H1 (cell line): Measurements from ENCODE around the gene JOSD1. TPM values are rescaled to one million over a fixed set of nuclear protein-coding genes. Genes with fewer than 3 reads are reported as not detected.

Source experiments
- CTCF ChIA-PET: fragments of 300-600 bp; sonication (Branson Sonifier 250); formaldehyde crosslinking; loops from one replicate; lab custom pipeline; 2021; ENCODE audit not compliant: partially characterized antibody; lab: Charles Lee
- POLR2A ChIA-PET: fragments of 300-600 bp; sonication (Branson Sonifier 250); formaldehyde crosslinking; loops from one replicate; lab custom pipeline; 2021; ENCODE audit warnings: inconsistent platforms; ENCODE audit not compliant: partially characterized antibody; lab: Charles Lee
- DNase-seq, 2 experiments: peaks; one replicate each; pipeline versions ENCODE4 v3.0.0 to v3.0.0-alpha.2; 2010 to 2022; ENCODE audit warnings: low spot score in 2 of 2, low read depth in 1 of 2, mixed read lengths in 1 of 2
- FAIRE-seq: peaks from 2 replicates; lab custom pipeline; 2011; peaks lifted over from hg19 to GRCh38; lab: Jason Lieb, UNC
- H2AFZ ChIP-seq: 2 replicates; pipeline ENCODE4 v1.8.1; 2012; ENCODE audit warnings: low read length, inconsistent platforms
- H2AK5ac ChIP-seq: 2 replicates; pipeline ENCODE4 v1.6.1; 2013; ENCODE audit warnings: low read depth, low read length
- H2BK120ac ChIP-seq: replicated peaks from 2 replicates; pipeline ENCODE3; 2013; ENCODE audit warnings: low read depth, low read length, inconsistent platforms
- H2BK12ac ChIP-seq: 2 replicates; pipeline ENCODE4 v1.6.1; 2013; ENCODE audit warnings: low read depth, low read length
- H2BK15ac ChIP-seq: 2 replicates; pipeline ENCODE4 v1.6.1; 2013; ENCODE audit warnings: low read length
- H2BK20ac ChIP-seq: 2 replicates; pipeline ENCODE4 v1.6.1; 2013; ENCODE audit warnings: low read length
- H2BK5ac ChIP-seq: 2 replicates; pipeline ENCODE4 v1.6.1; 2013; ENCODE audit warnings: low read depth, low read length
- H3K14ac ChIP-seq: 2 replicates; pipeline ENCODE4 v1.6.1; 2013; ENCODE audit warnings: inconsistent platforms; ENCODE audit not compliant: insufficient read length
- H3K18ac ChIP-seq: 2 replicates; pipeline ENCODE4 v1.6.1; 2013; ENCODE audit warnings: low read length; ENCODE audit errors: extremely low read depth
- H3K23ac ChIP-seq: 2 replicates; pipeline ENCODE4 v1.6.1; 2013; ENCODE audit warnings: inconsistent platforms; ENCODE audit not compliant: insufficient read length
- H3K23me2 ChIP-seq: 2 replicates; pipeline ENCODE4 v1.6.1; 2013; ENCODE audit warnings: low read depth, low read length
- H3K27ac ChIP-seq: 2 replicates; pipeline ENCODE4 v1.6.1; 2011; ENCODE audit warnings: low read depth, low read length, inconsistent platforms
- H3K27me3 ChIP-seq, 4 experiments: replicated peaks in 1 of 4; 1 replicate in 1 of 4; 2 replicates in 3 of 4; pipeline versions ENCODE4 v1.6.1 to v1.8.1; 2011 to 2013; ENCODE audit warnings: low read length in 3 of 4, mild to moderate bottlenecking in 3 of 4, inconsistent platforms in 2 of 4, mixed read lengths in 2 of 4, moderate library complexity in 1 of 4; ENCODE audit not compliant: control insufficient read depth in 3 of 4, insufficient read depth in 3 of 4; ENCODE audit errors: extremely low read depth in 1 of 4
- H3K36me3 ChIP-seq, 4 experiments: 2 replicates each; pipeline versions ENCODE4 v1.6.1 to v1.8.1; 2011 to 2013; ENCODE audit warnings: mild to moderate bottlenecking in 4 of 4, low read length in 3 of 4, moderate library complexity in 2 of 4, control low read depth in 1 of 4, inconsistent platforms in 1 of 4; ENCODE audit not compliant: insufficient read depth in 4 of 4, control insufficient read depth in 2 of 4
- H3K4ac ChIP-seq: replicated peaks from 2 replicates; pipeline ENCODE3; 2013; ENCODE audit warnings: low read length, low read depth, mixed read lengths, inconsistent platforms; ENCODE audit not compliant: insufficient read length
- H3K4me1 ChIP-seq, 4 experiments: replicated peaks in 1 of 4; 1 replicate in 1 of 4; 2 replicates in 3 of 4; pipeline versions ENCODE4 v1.6.1 to v1.8.1; 2011 to 2013; ENCODE audit warnings: low read length in 3 of 4, inconsistent platforms in 2 of 4, mixed read lengths in 1 of 4; ENCODE audit not compliant: insufficient read depth in 4 of 4, control insufficient read depth in 3 of 4
- H3K4me2 ChIP-seq, 2 experiments: 2 replicates each; pipeline versions ENCODE4 v1.6.1 to v1.8.1; 2011 to 2013; ENCODE audit warnings: low read depth in 2 of 2, low read length in 2 of 2, control low read depth in 1 of 2, inconsistent platforms in 1 of 2, mild to moderate bottlenecking in 1 of 2; ENCODE audit not compliant: insufficient read depth in 1 of 2
- H3K4me3 ChIP-seq, 4 experiments: fragments of 200-600, 300-600 bp in 1 of 4; sonication (generic), shearing (Covaris generic), sonication (Bioruptor Twin) in 1 of 4; 2 replicates each; pipeline versions ENCODE4 v1.5.1 to v1.8.1; 2011 to 2016; ENCODE audit warnings: low read length in 4 of 4, low read depth in 3 of 4, control low read depth in 2 of 4, inconsistent platforms in 2 of 4, mild to moderate bottlenecking in 2 of 4, mixed read lengths in 1 of 4, moderate library complexity in 1 of 4; ENCODE audit not compliant: insufficient read depth in 2 of 4; ENCODE audit errors: extremely low read depth in 1 of 4
- H3K56ac ChIP-seq: replicated peaks from 2 replicates; pipeline ENCODE3; 2013; ENCODE audit warnings: low read depth, mild to moderate bottlenecking, mixed read lengths, low read length, inconsistent platforms; ENCODE audit not compliant: insufficient read length
- H3K79me1 ChIP-seq: 2 replicates; pipeline ENCODE4 v1.6.1; 2013; ENCODE audit warnings: low read depth, low read length, control low read depth
- H3K79me2 ChIP-seq, 2 experiments: 2 replicates each; pipeline versions ENCODE4 v1.6.1 to v1.8.1; 2012 to 2013; ENCODE audit warnings: low read length in 2 of 2, mild to moderate bottlenecking in 2 of 2, inconsistent platforms in 1 of 2; ENCODE audit not compliant: insufficient read depth in 2 of 2, control insufficient read depth in 1 of 2
- H3K9ac ChIP-seq, 4 experiments: replicated peaks in 1 of 4; 1 replicate in 1 of 4; 2 replicates in 3 of 4; pipeline versions ENCODE4 v1.6.1 to v1.8.1; 2011 to 2013; ENCODE audit warnings: low read depth in 3 of 4, low read length in 3 of 4, control low read depth in 2 of 4, mild to moderate bottlenecking in 2 of 4, moderate library complexity in 2 of 4, inconsistent platforms in 1 of 4; ENCODE audit errors: extremely low read depth in 1 of 4
- H3K9me3 ChIP-seq, 2 experiments: 2 replicates each; pipeline versions ENCODE4 v1.6.1 to v1.8.1; 2012 to 2013; ENCODE audit warnings: mild to moderate bottlenecking in 2 of 2, moderate library complexity in 2 of 2, control low read depth in 1 of 2, inconsistent platforms in 1 of 2, low read depth in 1 of 2, low read length in 1 of 2, mixed read lengths in 1 of 2; ENCODE audit not compliant: insufficient read depth in 2 of 2
- H4K20me1 ChIP-seq, 2 experiments: replicated peaks in 1 of 2; 2 replicates each; pipeline versions ENCODE3 to v1.8.1; 2011 to 2013; ENCODE audit warnings: inconsistent platforms in 2 of 2, low read length in 2 of 2, mild to moderate bottlenecking in 1 of 2; ENCODE audit not compliant: insufficient read depth in 2 of 2, control insufficient read depth in 1 of 2
- H4K5ac ChIP-seq: 2 replicates; pipeline ENCODE4 v1.6.1; 2013; ENCODE audit warnings: low read length, low read depth, mixed read lengths, inconsistent platforms; ENCODE audit not compliant: insufficient read length
- H4K8ac ChIP-seq: 2 replicates; pipeline ENCODE4 v1.8.0; 2013; ENCODE audit warnings: mild to moderate bottlenecking, moderate library complexity, low read length, inconsistent platforms; ENCODE audit not compliant: insufficient read depth; ENCODE audit errors: extremely low read depth
- H4K91ac ChIP-seq: replicated peaks from 2 replicates; pipeline ENCODE3; 2013; ENCODE audit warnings: low read length, mixed read lengths, inconsistent platforms; ENCODE audit not compliant: insufficient read length
- GABPA ChIP-seq: IDR thresholded peaks from 2 replicates; pipeline ENCODE4 v1.6.1; 2011; ENCODE audit warnings: mild to moderate bottlenecking, low read length, moderate library complexity, borderline replicate concordance; ENCODE audit not compliant: insufficient read depth
- POLR2A ChIP-seq, 2 experiments: IDR thresholded peaks; 1 replicate in 1 of 2; 2 replicates in 1 of 2; pipeline ENCODE4 v1.6.1; 2011; ENCODE audit warnings: low read depth in 2 of 2, low read length in 2 of 2, mild to moderate bottlenecking in 2 of 2; ENCODE audit errors: control extremely low read depth in 1 of 2
- WGBS, 2 experiments: shearing (Covaris generic) in 1 of 2; methylation state at CpG; one replicate each; pipeline versions ENCODE4 v1.1.6 to v1.1.7; 2013 to 2015; ENCODE audit warnings: low lambda C conversion rate in 2 of 2, mixed read lengths in 2 of 2, inconsistent platforms in 1 of 2, low coverage in 1 of 2, missing lambda C conversion rate in 1 of 2; ENCODE audit not compliant: insufficient replicate concordance in 2 of 2, insufficient coverage in 1 of 2, insufficient read length in 1 of 2; ENCODE audit errors: extremely low coverage in 1 of 2, missing lambda C conversion rate in 1 of 2; 5-methylcytosine and 5-hydroxymethylcytosine counted together
- polyA plus RNA-seq, 7 experiments: library from polyadenylated mRNA; depleted of rRNA in 3 of 7; stranded (reverse) in 5 of 7; unstranded in 2 of 7; fragments of >200 nt in 5 of 7; fragments of 200-250 nt in 2 of 7; gene quantifications; 1 replicate in 5 of 7; 2 replicates in 1 of 7; 4 replicates in 1 of 7; pipeline versions ENCODE4 v1.2.1 to v1.2.3, GENCODE V29; 2011 to 2013; ENCODE audit warnings: missing spikeins in 2 of 7, mixed read lengths in 2 of 7
- total RNA-seq: library from RNA; stranded (reverse); fragmentation: NEBNext Ultra II Directional; extraction: Animal tissue kit (Norgen Biotek cat#: 25700); gene quantifications from 2 replicates; pipeline ENCODE4 v1.2.1, GENCODE V29; 2021

Gene JOSD1
- total and polyA plus RNA-seq, 2 of the 8 experiments (the other 6 are each of a cell fraction or from before 2014, with no cell fraction given): 18.4 to 20.2 TPM

GRCh38 chr22:38735126-38735464 lies 34.4 kb upstream of the JOSD1 start:
- Histone ChIP-seq H3K23me2 (no peaks in the 10 kb centered on the region), H3K9me3 (no peaks in the 10 kb centered on the region), H4K5ac (no peak overlapping the region), H2BK20ac (no peak overlapping the region), H2BK5ac (no peak overlapping the region), H3K27ac (no peak overlapping the region), H3K9ac (no peak overlapping the region), H2AFZ (no peak overlapping the region), H3K4me3 (no peak overlapping the region), H2AK5ac (no peak overlapping the region), H4K8ac (no peak overlapping the region; the same call in 1 of the 2 replicates), H3K4me1 (no peaks in the 10 kb centered on the region), H3K4ac (no peak overlapping the region), H3K18ac (no peak overlapping the region), H3K14ac (no peak overlapping the region), H3K56ac (no peak overlapping the region), H3K79me1 (no peaks in the 10 kb centered on the region), H2BK120ac (no peak overlapping the region), H3K36me3 (peaks cover 12 to 27% (median 24%) of the 10 kb centered on the region in 4 experiments; a peak in 7 of 8 replicates), H4K20me1 (peaks cover 6 to 11% of the 10 kb centered on the region in 2 experiments), H3K4me2 (no peak overlapping the region), H2BK15ac (no peak overlapping the region), H3K79me2 (no peaks in the 10 kb centered on the region), H2BK12ac (no peak overlapping the region), H3K23ac (no peak overlapping the region), H3K27me3 (no peaks in the 10 kb centered on the region), H4K91ac (no peak overlapping the region)
- TF ChIP-seq GABPA (no peak), POLR2A (IDR thresholded peaks at IDR 0.05; ENCODE audit: control extremely low read depth in 1 of 2, low read depth in 2 of 2, low read length in 2 of 2) (0 out of 3 replicates have a peak, but pooled peaks of 1 of the 2 experiments have one; percentile 2)
- DNase-seq (no peak), FAIRE-seq (no peak)
- 96% methylated on average over 7 of the region's 7 CpGs; no CpG with 5 or more reads in 1 of the 2 experiments for WGBS, 2 experiments
- CTCF ChIA-PET: interaction anchor here (0.6 to 11.1 kb wide), 8 partner anchors 13 to 239 kb away, joined by 3 to 124 read pairs (median 16); no protein-coding TSS in a partner anchor
- POLR2A ChIA-PET: interaction anchor here (0.6 to 13.2 kb wide), 6 partner anchors 10 to 613 kb away, joined by 3 to 112 read pairs (median 4); partner anchors contain the start of gene TOMM22
